ENCODE measurements around the gene HLA-DOA. TPM values are rescaled to one million over a fixed set of nuclear protein-coding genes. Genes with fewer than 3 reads are reported as not detected.

Gene HLA-DOA
- polyA plus RNA-seq, 1 donor (not counting 4 experiments of a cell fraction or from before 2014, with no cell fraction given): not detected

DNA sequence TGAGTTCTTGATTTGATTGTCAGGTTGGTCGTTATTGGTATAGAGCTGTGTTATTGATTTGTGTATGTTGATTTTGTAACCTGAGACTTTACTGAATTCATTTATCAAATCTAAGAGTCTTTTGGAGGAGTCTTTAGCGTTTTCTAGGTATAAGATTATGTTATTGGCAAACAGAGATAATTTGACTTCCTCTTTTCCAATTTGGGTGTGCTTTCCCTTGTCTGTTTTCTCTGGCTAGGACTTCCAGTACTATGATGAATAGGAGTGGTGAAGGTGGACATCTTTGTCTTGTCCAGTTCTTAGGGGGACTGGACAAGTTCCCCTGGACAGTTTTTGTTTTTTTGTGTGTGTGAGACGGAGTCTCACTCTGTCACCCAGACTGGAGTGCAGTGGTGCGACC is 17.4 kb downstream of the HLA-DOA start:
- dilution Hi-C loops (cut with MboI; ENCODE audit: extremely low pct_ligation_motif_present, low sequenced_read_pairs): no loop called here
- H3K27me3 ChIP-seq (ENCODE audit: control insufficient read depth, extremely low read depth, insufficient read depth, low read length): no peaks in the 10 kb centered on the region
- no peak for DNase-seq (ENCODE audit: low read depth, low spot score)

DNA sequence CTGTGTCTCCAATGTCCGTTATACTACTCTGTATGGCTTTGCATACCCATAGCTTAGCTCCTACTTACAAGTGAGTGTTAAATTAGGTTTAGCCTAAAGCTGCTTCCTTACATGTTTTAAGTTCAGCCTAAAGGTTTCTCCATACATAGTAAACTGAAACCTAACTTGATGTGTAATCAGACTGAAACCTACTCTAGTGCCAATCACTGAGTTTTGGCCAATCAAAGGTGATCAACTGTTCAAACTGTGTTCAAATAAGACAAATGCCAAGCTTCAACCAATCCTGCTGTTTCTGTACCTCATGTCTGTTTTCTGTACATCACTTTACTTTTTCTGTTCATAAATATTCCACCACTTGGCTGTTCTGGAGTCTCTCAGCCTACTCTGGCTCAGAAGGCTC is 20.0 kb downstream of the HLA-DOA start:
- H2AFZ ChIP-seq (ENCODE audit: control insufficient read depth, low read length): no peak overlapping the region
- H3K36me3 ChIP-seq (ENCODE audit: control insufficient read depth in 2 of 2, extremely low read depth in 1 of 2, insufficient read depth in 2 of 2, low read length in 2 of 2): no peaks in the 10 kb centered on the region
- H3K27ac ChIP-seq (ENCODE audit: control insufficient read depth, insufficient read depth, low read length): no peak overlapping the region
- no peaks in the 10 kb centered on the region for H4K20me1 ChIP-seq (ENCODE audit: control insufficient read depth, extremely low read depth, insufficient read depth, low read length)
- dilution Hi-C loops (cut with MboI; ENCODE audit: extremely low pct_ligation_motif_present, low sequenced_read_pairs): no loop called here
- H3K4me2 ChIP-seq (ENCODE audit: control insufficient read depth, extremely low read depth, insufficient read depth, low read depth, low read length): no peak overlapping the region
- H3K4me1 ChIP-seq (ENCODE audit: control insufficient read depth, extremely low read depth, insufficient read depth, low read length): no peaks in the 10 kb centered on the region
- H3K4me3 ChIP-seq (ENCODE audit: control insufficient read depth in 2 of 3, extremely low read depth in 1 of 3, insufficient read depth in 2 of 3, low read depth in 1 of 3, low read length in 3 of 3): no peak overlapping the region
- no peak overlapping the region for H3K9ac ChIP-seq (ENCODE audit: control insufficient read depth, extremely low read depth, insufficient read depth, low read length)
- no peaks in the 10 kb centered on the region for H3K79me2 ChIP-seq (ENCODE audit: control insufficient read depth, insufficient read depth, low read length)
- no peaks in the 10 kb centered on the region for H3K27me3 ChIP-seq (ENCODE audit: control insufficient read depth, extremely low read depth, insufficient read depth, low read length)
- FAIRE-seq: no peak
- no peaks in the 10 kb centered on the region for H3K9me3 ChIP-seq (ENCODE audit: control insufficient read depth, low read depth, low read length)
- no peak for DNase-seq (ENCODE audit: low read depth, low spot score)
- no peaks in the 10 kb centered on the region for H3K9me1 ChIP-seq (ENCODE audit: control insufficient read depth, extremely low read depth, insufficient read depth, low read length)
- TF ChIP-seq, protein P1, sequence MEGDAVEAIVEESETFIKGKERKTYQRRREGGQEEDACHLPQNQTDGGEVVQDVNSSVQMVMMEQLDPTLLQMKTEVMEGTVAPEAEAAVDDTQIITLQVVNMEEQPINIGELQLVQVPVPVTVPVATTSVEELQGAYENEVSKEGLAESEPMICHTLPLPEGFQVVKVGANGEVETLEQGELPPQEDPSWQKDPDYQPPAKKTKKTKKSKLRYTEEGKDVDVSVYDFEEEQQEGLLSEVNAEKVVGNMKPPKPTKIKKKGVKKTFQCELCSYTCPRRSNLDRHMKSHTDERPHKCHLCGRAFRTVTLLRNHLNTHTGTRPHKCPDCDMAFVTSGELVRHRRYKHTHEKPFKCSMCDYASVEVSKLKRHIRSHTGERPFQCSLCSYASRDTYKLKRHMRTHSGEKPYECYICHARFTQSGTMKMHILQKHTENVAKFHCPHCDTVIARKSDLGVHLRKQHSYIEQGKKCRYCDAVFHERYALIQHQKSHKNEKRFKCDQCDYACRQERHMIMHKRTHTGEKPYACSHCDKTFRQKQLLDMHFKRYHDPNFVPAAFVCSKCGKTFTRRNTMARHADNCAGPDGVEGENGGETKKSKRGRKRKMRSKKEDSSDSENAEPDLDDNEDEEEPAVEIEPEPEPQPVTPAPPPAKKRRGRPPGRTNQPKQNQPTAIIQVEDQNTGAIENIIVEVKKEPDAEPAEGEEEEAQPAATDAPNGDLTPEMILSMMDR (optimal IDR thresholded peaks at IDR 0.05 in 1 of 3, IDR thresholded peaks at IDR 0.05 in 1 of 3, conservative IDR thresholded peaks at IDR 0.05 in 1 of 3; ENCODE audit: extremely low read depth in 1 of 3, insufficient read depth in 2 of 3, low read length in 3 of 3): no peak

More for the DNA sequence above, 17.4 kb downstream of the HLA-DOA start:
- H2AFZ ChIP-seq (ENCODE audit: control insufficient read depth, low read length): no peak overlapping the region
- no peak overlapping the region for H3K4me3 ChIP-seq (ENCODE audit: control insufficient read depth in 2 of 3, extremely low read depth in 1 of 3, insufficient read depth in 2 of 3, low read depth in 1 of 3, low read length in 3 of 3)
- no peaks in the 10 kb centered on the region for H3K9me1 ChIP-seq (ENCODE audit: control insufficient read depth, extremely low read depth, insufficient read depth, low read length)
- H3K9ac ChIP-seq (ENCODE audit: control insufficient read depth, extremely low read depth, insufficient read depth, low read length): no peak overlapping the region
- no peak overlapping the region for H3K4me2 ChIP-seq (ENCODE audit: control insufficient read depth, extremely low read depth, insufficient read depth, low read depth, low read length)
- no peaks in the 10 kb centered on the region for H3K79me2 ChIP-seq (ENCODE audit: control insufficient read depth, insufficient read depth, low read length)
- no peak for FAIRE-seq
- TF ChIP-seq, protein P1 (optimal IDR thresholded peaks at IDR 0.05 in 1 of 3, IDR thresholded peaks at IDR 0.05 in 1 of 3, conservative IDR thresholded peaks at IDR 0.05 in 1 of 3; ENCODE audit: extremely low read depth in 1 of 3, insufficient read depth in 2 of 3, low read length in 3 of 3): no peak
- TF ChIP-seq EZH2 (IDR thresholded peaks at IDR 0.05; ENCODE audit: low read length): no peak
- no peak overlapping the region for H3K27ac ChIP-seq (ENCODE audit: control insufficient read depth, insufficient read depth, low read length)
- no peaks in the 10 kb centered on the region for H3K4me1 ChIP-seq (ENCODE audit: control insufficient read depth, extremely low read depth, insufficient read depth, low read length)
- H4K20me1 ChIP-seq (ENCODE audit: control insufficient read depth, extremely low read depth, insufficient read depth, low read length): no peaks in the 10 kb centered on the region
- no peaks in the 10 kb centered on the region for H3K36me3 ChIP-seq (ENCODE audit: control insufficient read depth in 2 of 2, extremely low read depth in 1 of 2, insufficient read depth in 2 of 2, low read length in 2 of 2)
- H3K9me3 ChIP-seq (ENCODE audit: control insufficient read depth, low read depth, low read length): no peaks in the 10 kb centered on the region

All from keratinocyte (primary cell).